K562 (cell line): ENCODE data around the gene ARMC8. TPM values are rescaled to one million over a fixed set of nuclear protein-coding genes. Genes with fewer than 3 reads are reported as not detected.

ENCODE experiments used
- ATAC-seq: fragments of 200-7000 bp; cut with Tn5 transposase; 3 replicates; pipeline ENCODE4 v1.9.1; 2020; ENCODE audit warnings: moderate library complexity
- BruUV-seq: library from RNA; stranded (reverse); fragments of 400-500 nt; replicated peaks from 2 replicates; lab custom pipeline; 2021; lab: Mats Ljungman, UMichigan
- CTCF ChIA-PET: fragments of 300-600 bp; formaldehyde crosslinking; extraction: SDS; loops from one replicate; lab custom pipeline; 2021; ENCODE audit warnings: low intra/inter-chr PET ratio; lab: Yijun Ruan, JAX
- POLR2A ChIA-PET: fragments of 300-600, 350-650 bp; sonication (Branson Sonifier 250); formaldehyde crosslinking; extraction: SDS; loops from one replicate; lab custom pipeline; 2021; ENCODE audit warnings: antibody characterized with exemption, inconsistent platforms; lab: Yijun Ruan, JAX
- DNase-seq, 4 experiments: peaks; one replicate each; pipeline versions ENCODE4 v3.0.0 to v3.0.0-alpha.2; 2011 to 2018; ENCODE audit warnings: low spot score in 3 of 4, mixed read lengths in 3 of 4; ENCODE audit errors: extremely low read depth in 1 of 4
- FAIRE-seq: peaks from 2 replicates; lab custom pipeline; 2011; peaks lifted over from hg19 to GRCh38; lab: Jason Lieb, UNC
- H2AFZ ChIP-seq: 2 replicates; pipeline ENCODE4 v1.6.0; 2011; ENCODE audit warnings: low read depth, low read length, control low read depth, inconsistent platforms
- H3K27ac ChIP-seq: fragments of 200-600 bp; 3 replicates; pipeline ENCODE4 v1.8.0; 2011; ENCODE audit warnings: low read depth, mild to moderate bottlenecking, control low read depth, inconsistent platforms, low read length, moderate library complexity, mixed read lengths; ENCODE audit errors: extremely low read depth
- H3K27me3 ChIP-seq, 2 experiments: fragments of 300-600 bp in 1 of 2; 2 replicates in 1 of 2; 3 replicates in 1 of 2; pipeline versions ENCODE4 v1.6.0 to v1.8.0; 2011; ENCODE audit warnings: inconsistent platforms in 2 of 2, low read length in 2 of 2, mild to moderate bottlenecking in 1 of 2, mixed read lengths in 1 of 2, moderate library complexity in 1 of 2; ENCODE audit not compliant: control insufficient read depth in 2 of 2, insufficient read depth in 2 of 2
- H3K36me3 ChIP-seq: fragments of 300-600 bp; 3 replicates; pipeline ENCODE4 v1.8.0; 2011; ENCODE audit warnings: mild to moderate bottlenecking, low read length, inconsistent platforms; ENCODE audit not compliant: control insufficient read depth, insufficient read depth
- H3K4me1 ChIP-seq, 2 experiments: fragments of 200-600 bp in 1 of 2; replicated peaks in 1 of 2; 2 replicates in 1 of 2; 3 replicates in 1 of 2; pipeline versions ENCODE4 v1.5.1 to v1.8.0; 2011; ENCODE audit warnings: inconsistent platforms in 2 of 2, low read length in 2 of 2, mild to moderate bottlenecking in 1 of 2, mixed read lengths in 1 of 2, moderate library complexity in 1 of 2; ENCODE audit not compliant: control insufficient read depth in 2 of 2, insufficient read depth in 2 of 2
- H3K4me2 ChIP-seq: 2 replicates; pipeline ENCODE4 v1.6.1; 2011; ENCODE audit warnings: low read length, control low read depth, inconsistent platforms, mixed read lengths; ENCODE audit not compliant: insufficient read depth
- H3K4me3 ChIP-seq: fragments of 200-600 bp; sonication (generic), shearing (Covaris generic); 2 replicates; pipeline ENCODE4 v1.5.1; 2016; ENCODE audit warnings: control low read depth, inconsistent platforms
- H3K79me2 ChIP-seq: fragments of 200-600 bp; 3 replicates; pipeline ENCODE4 v1.8.0; 2011; ENCODE audit warnings: low read length, inconsistent platforms; ENCODE audit not compliant: control insufficient read depth, insufficient read depth
- H3K9ac ChIP-seq, 2 experiments: 2 replicates each; pipeline versions ENCODE4 v1.6.0 to v1.6.1; 2011; ENCODE audit warnings: low read depth in 2 of 2, low read length in 2 of 2, control low read depth in 1 of 2, inconsistent platforms in 1 of 2, mild to moderate bottlenecking in 1 of 2, mixed read lengths in 1 of 2; ENCODE audit not compliant: insufficient read depth in 1 of 2
- H3K9me1 ChIP-seq: one replicate; pipeline ENCODE4 v1.6.0; 2011; ENCODE audit warnings: inconsistent platforms, mild to moderate bottlenecking, low read length, moderate library complexity; ENCODE audit not compliant: control insufficient read depth, insufficient read depth
- H3K9me3 ChIP-seq: replicated peaks from 2 replicates; pipeline ENCODE4 v1.5.1; 2011; ENCODE audit warnings: low read depth, low read length, inconsistent platforms; ENCODE audit not compliant: control insufficient read depth, insufficient read depth
- H4K20me1 ChIP-seq: replicated peaks from 2 replicates; pipeline ENCODE4 v1.6.1; 2011; ENCODE audit warnings: low read length, inconsistent platforms, mixed read lengths; ENCODE audit not compliant: control insufficient read depth, insufficient read depth
- CREBBP ChIP-seq: IDR thresholded peaks from one replicate; pipeline ENCODE4 v1.6.1; 2012; ENCODE audit warnings: low read depth, mild to moderate bottlenecking, control low read depth, inconsistent platforms, low read length
- FUS ChIP-seq: fragments of 200-400 bp; formaldehyde crosslinking; optimal IDR thresholded peaks from 2 replicates; pipeline ENCODE3; 2017; ENCODE audit warnings: low read depth, low read length
- GTF2E2 ChIP-seq: fragments of 200-800 bp; sonication (Bioruptor generic); IDR thresholded peaks from 2 replicates; pipeline ENCODE4 v1.6.1; 2016; ENCODE audit warnings: missing genetic modification characterization, missing compliant biosample characterization
- HLTF ChIP-seq: fragments of 450-650 bp; IDR thresholded peaks from 2 replicates; pipeline ENCODE4 v1.6.1; 2016
- NFIC ChIP-seq: fragments of 450-650 bp; IDR thresholded peaks from 2 replicates; pipeline ENCODE4 v1.6.1; 2017; ENCODE audit warnings: mild to moderate bottlenecking, inconsistent platforms
- NR2F6 ChIP-seq: fragments of 450-650 bp; formaldehyde crosslinking; IDR thresholded peaks from 2 replicates; pipeline ENCODE4 v1.4.0; 2020; ENCODE audit warnings: mild to moderate bottlenecking
- POLR2G ChIP-seq: fragments of 200-400 bp; formaldehyde crosslinking; IDR thresholded peaks from 2 replicates; pipeline ENCODE4 v1.6.1; 2017; ENCODE audit warnings: low read depth, mild to moderate bottlenecking, antibody characterized with exemption, low read length, moderate library complexity
- POU5F1 ChIP-seq: fragments of 150-350 bp; IDR thresholded peaks from 2 replicates; pipeline ENCODE4 v1.6.1; 2014; ENCODE audit warnings: borderline replicate concordance, low read length, low read depth, mild to moderate bottlenecking; ENCODE audit not compliant: partially characterized antibody
- PRPF4 ChIP-seq: fragments of 200-400 bp; formaldehyde crosslinking; IDR thresholded peaks from one replicate; pipeline ENCODE4 v1.6.1; 2017; ENCODE audit warnings: low read length, low read depth, mild to moderate bottlenecking; ENCODE audit not compliant: insufficient read depth, poor library complexity, severe bottlenecking
- RBM22 ChIP-seq: fragments of 200-400 bp; formaldehyde crosslinking; IDR thresholded peaks from 2 replicates; pipeline ENCODE4 v1.6.1; 2018; ENCODE audit warnings: low read length, low read depth; ENCODE audit not compliant: poor library complexity, severe bottlenecking
- SREBF1 ChIP-seq: fragments of 150-350 bp; IDR thresholded peaks from 2 replicates; pipeline ENCODE4 v1.6.1; 2014; ENCODE audit warnings: antibody characterized with exemption, low read depth, low read length, borderline replicate concordance
- XRCC5 ChIP-seq: fragments of 200-400 bp; formaldehyde crosslinking; IDR thresholded peaks from 2 replicates; pipeline ENCODE4 v1.6.1; 2017; ENCODE audit warnings: low read depth, mild to moderate bottlenecking, low read length
- ZNF263 ChIP-seq: sonication (generic); formaldehyde crosslinking; IDR thresholded peaks from 2 replicates; pipeline ENCODE4 v1.8.0; 2022; ENCODE audit warnings: mild to moderate bottlenecking, missing genetic modification reagents, borderline replicate concordance
- in situ Hi-C: fragments of 300-500 bp; cut with MboI; formaldehyde crosslinking; loops from 4 replicates; pipeline ENCODE4 v1.15.0; 2018; ENCODE audit warnings: inconsistent platforms, mixed read lengths
- intact Hi-C: fragments of 100-400 bp; cut with micrococcal nuclease; formaldehyde crosslinking; loops from 2 replicates; pipeline ENCODE4 v1.14.2; 2022
- polyA plus RNA-seq, 8 experiments: library from polyadenylated mRNA; depleted of rRNA in 4 of 8; stranded (reverse) in 5 of 8; unstranded in 3 of 8; fragments of >200 nt; fragmentation: Nextera tagmentation in 2 of 8; fragmentation: Illumina TruSeq in 1 of 8; extraction: Ambion mirVana in 2 of 8; extraction: Trizol in 1 of 8; gene quantifications; 2 replicates each; pipeline versions ENCODE4 v1.2.1 to v1.2.3, GENCODE V29; 2011 to 2014; ENCODE audit warnings: inconsistent platforms in 1 of 8, missing spikeins in 1 of 8
- total RNA-seq, 7 experiments: library from RNA; depleted of rRNA in 6 of 7; stranded (reverse); fragments of >200 nt in 6 of 7; fragmentation: Illumina TruSeq in 2 of 7; extraction: Trizol in 2 of 7; gene quantifications; 2 replicates each; pipeline versions ENCODE4 v1.2.1 to v1.2.3, GENCODE V29; 2011 to 2021; ENCODE audit warnings: low replicate concordance in 1 of 7
- TF ChIP-seq, protein P1 (sequence below): fragments of 250-450 bp; sonication (Bioruptor Pico); IDR thresholded peaks from 2 replicates; pipeline ENCODE4 v1.5.0; 2021
- TF ChIP-seq, protein P2 (sequence below): fragments of 250-450 bp; sonication (Bioruptor Pico); IDR thresholded peaks from 2 replicates; pipeline ENCODE4 v1.8.0; 2021; ENCODE audit warnings: borderline replicate concordance, mild to moderate bottlenecking, moderate library complexity; ENCODE audit not compliant: poor library complexity, severe bottlenecking

The ARMC8 gene
- total and polyA plus RNA-seq, 9 of the 15 experiments (the other 6 are each of a cell fraction or from before 2014, with no cell fraction given): 22.4 to 76.1 (median 37.3) TPM

DNA sequence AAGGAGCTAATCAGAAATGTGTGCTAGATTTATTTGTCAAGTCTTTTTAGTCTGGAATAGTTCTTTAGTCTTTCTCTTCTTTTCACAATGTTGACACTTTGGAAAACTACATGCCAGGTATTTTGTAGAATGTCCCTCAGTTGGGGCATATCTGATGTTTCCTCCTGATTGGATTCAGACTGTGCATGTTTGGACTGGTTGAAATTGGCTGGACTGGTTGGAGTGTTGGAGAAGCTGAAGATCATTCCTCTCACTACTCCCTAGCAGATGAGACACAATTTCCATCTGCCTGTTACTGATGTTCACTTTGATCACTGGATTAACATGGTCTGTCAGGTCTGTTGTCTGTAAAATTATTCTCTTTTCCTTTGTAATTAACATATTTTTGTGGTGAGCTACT lies 138.9 kb downstream of the ARMC8 start:
- peaks cover 10 to 14% of the 10 kb centered on the region in 2 experiments; a peak in 4 of 5 replicates for H3K4me1 ChIP-seq
- ATAC-seq: no peak
- H3K4me3 ChIP-seq: no peak overlapping the region
- ChIA-PET CTCF (no interaction called here), POLR2A (interaction anchor here (0.6 kb wide), 1 partner anchor 40 kb away, joined by 3 read pairs; no protein-coding TSS in a partner anchor)
- in situ Hi-C loops (no loop called here), intact Hi-C loops (loop anchor here (10.0 kb wide), 1 partner anchor 261 kb away; no protein-coding TSS in a partner anchor)
- no peaks in the 10 kb centered on the region for H3K9me1 ChIP-seq
- no peaks in the 10 kb centered on the region for H3K9me3 ChIP-seq
- no peak for FAIRE-seq
- BruUV-seq: no TSS peak
- H2AFZ ChIP-seq: no peak overlapping the region
- TF ChIP-seq, protein P1, sequence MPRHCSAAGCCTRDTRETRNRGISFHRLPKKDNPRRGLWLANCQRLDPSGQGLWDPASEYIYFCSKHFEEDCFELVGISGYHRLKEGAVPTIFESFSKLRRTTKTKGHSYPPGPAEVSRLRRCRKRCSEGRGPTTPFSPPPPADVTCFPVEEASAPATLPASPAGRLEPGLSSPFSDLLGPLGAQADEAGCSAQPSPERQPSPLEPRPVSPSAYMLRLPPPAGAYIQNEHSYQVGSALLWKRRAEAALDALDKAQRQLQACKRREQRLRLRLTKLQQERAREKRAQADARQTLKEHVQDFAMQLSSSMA (CRISPR knock-in tag): no peak
- no peak for TF ChIP-seq POU5F1
- TF ChIP-seq CREBBP: no peak
- no peak for TF ChIP-seq SREBF1
- no peak for TF ChIP-seq NFIC
- TF ChIP-seq FUS: no peak
- TF ChIP-seq HLTF: no peak
- TF ChIP-seq PRPF4: no peak
- no peak for TF ChIP-seq RBM22
- no peak for TF ChIP-seq ZNF263 (CRISPR knock-in tag)
- TF ChIP-seq GTF2E2 (tag): no peak
- TF ChIP-seq, protein P2, sequence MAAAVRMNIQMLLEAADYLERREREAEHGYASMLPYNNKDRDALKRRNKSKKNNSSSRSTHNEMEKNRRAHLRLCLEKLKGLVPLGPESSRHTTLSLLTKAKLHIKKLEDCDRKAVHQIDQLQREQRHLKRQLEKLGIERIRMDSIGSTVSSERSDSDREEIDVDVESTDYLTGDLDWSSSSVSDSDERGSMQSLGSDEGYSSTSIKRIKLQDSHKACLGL: no peak
- TF ChIP-seq XRCC5: no peak
- no peak for TF ChIP-seq POLR2G
- TF ChIP-seq NR2F6 (CRISPR knock-in tag): no peak
- no peaks in the 10 kb centered on the region for H3K27me3 ChIP-seq
- H3K27ac ChIP-seq: no peak overlapping the region
- H3K9ac ChIP-seq: no peak overlapping the region
- H4K20me1 ChIP-seq: no peaks in the 10 kb centered on the region
- H3K4me2 ChIP-seq: no peak overlapping the region
- H3K79me2 ChIP-seq: no peaks in the 10 kb centered on the region
- DNase-seq: no peak
- no peaks in the 10 kb centered on the region for H3K36me3 ChIP-seq
